K562 (cell line): ENCODE results near the gene CDKN2B-AS1. TPM values are rescaled to one million over a fixed set of nuclear protein-coding genes. Genes with fewer than 3 reads are reported as not detected.

Source experiments
- ATAC-seq: fragments of 200-7000 bp; cut with Tn5 transposase; 3 replicates; pipeline ENCODE4 v1.9.1; 2020; ENCODE audit warnings: moderate library complexity
- BruUV-seq: library from RNA; stranded (reverse); fragments of 400-500 nt; replicated peaks from 2 replicates; lab custom pipeline; 2021; lab: Mats Ljungman, UMichigan
- CTCF ChIA-PET: fragments of 300-600 bp; formaldehyde crosslinking; extraction: SDS; loops from one replicate; lab custom pipeline; 2021; ENCODE audit warnings: low intra/inter-chr PET ratio; lab: Yijun Ruan, JAX
- POLR2A ChIA-PET: fragments of 300-600, 350-650 bp; sonication (Branson Sonifier 250); formaldehyde crosslinking; extraction: SDS; loops from one replicate; lab custom pipeline; 2021; ENCODE audit warnings: antibody characterized with exemption, inconsistent platforms; lab: Yijun Ruan, JAX
- DNase-seq, 4 experiments: peaks; one replicate each; pipeline versions ENCODE4 v3.0.0 to v3.0.0-alpha.2; 2011 to 2018; ENCODE audit warnings: low spot score in 3 of 4, mixed read lengths in 3 of 4; ENCODE audit errors: extremely low read depth in 1 of 4
- FAIRE-seq: peaks from 2 replicates; lab custom pipeline; 2011; peaks lifted over from hg19 to GRCh38; lab: Jason Lieb, UNC
- H2AFZ ChIP-seq: 2 replicates; pipeline ENCODE4 v1.6.0; 2011; ENCODE audit warnings: low read depth, low read length, control low read depth, inconsistent platforms
- H3K27ac ChIP-seq: fragments of 200-600 bp; 3 replicates; pipeline ENCODE4 v1.8.0; 2011; ENCODE audit warnings: low read depth, mild to moderate bottlenecking, control low read depth, inconsistent platforms, low read length, moderate library complexity, mixed read lengths; ENCODE audit errors: extremely low read depth
- H3K27me3 ChIP-seq, 2 experiments: fragments of 300-600 bp in 1 of 2; 2 replicates in 1 of 2; 3 replicates in 1 of 2; pipeline versions ENCODE4 v1.6.0 to v1.8.0; 2011; ENCODE audit warnings: inconsistent platforms in 2 of 2, low read length in 2 of 2, mild to moderate bottlenecking in 1 of 2, mixed read lengths in 1 of 2, moderate library complexity in 1 of 2; ENCODE audit not compliant: control insufficient read depth in 2 of 2, insufficient read depth in 2 of 2
- H3K36me3 ChIP-seq: fragments of 300-600 bp; 3 replicates; pipeline ENCODE4 v1.8.0; 2011; ENCODE audit warnings: mild to moderate bottlenecking, low read length, inconsistent platforms; ENCODE audit not compliant: control insufficient read depth, insufficient read depth
- H3K4me1 ChIP-seq, 2 experiments: fragments of 200-600 bp in 1 of 2; replicated peaks in 1 of 2; 2 replicates in 1 of 2; 3 replicates in 1 of 2; pipeline versions ENCODE4 v1.5.1 to v1.8.0; 2011; ENCODE audit warnings: inconsistent platforms in 2 of 2, low read length in 2 of 2, mild to moderate bottlenecking in 1 of 2, mixed read lengths in 1 of 2, moderate library complexity in 1 of 2; ENCODE audit not compliant: control insufficient read depth in 2 of 2, insufficient read depth in 2 of 2
- H3K4me2 ChIP-seq: 2 replicates; pipeline ENCODE4 v1.6.1; 2011; ENCODE audit warnings: low read length, control low read depth, inconsistent platforms, mixed read lengths; ENCODE audit not compliant: insufficient read depth
- H3K4me3 ChIP-seq: fragments of 200-600 bp; sonication (generic), shearing (Covaris generic); 2 replicates; pipeline ENCODE4 v1.5.1; 2016; ENCODE audit warnings: control low read depth, inconsistent platforms
- H3K79me2 ChIP-seq: fragments of 200-600 bp; 3 replicates; pipeline ENCODE4 v1.8.0; 2011; ENCODE audit warnings: low read length, inconsistent platforms; ENCODE audit not compliant: control insufficient read depth, insufficient read depth
- H3K9ac ChIP-seq, 2 experiments: 2 replicates each; pipeline versions ENCODE4 v1.6.0 to v1.6.1; 2011; ENCODE audit warnings: low read depth in 2 of 2, low read length in 2 of 2, control low read depth in 1 of 2, inconsistent platforms in 1 of 2, mild to moderate bottlenecking in 1 of 2, mixed read lengths in 1 of 2; ENCODE audit not compliant: insufficient read depth in 1 of 2
- H3K9me1 ChIP-seq: one replicate; pipeline ENCODE4 v1.6.0; 2011; ENCODE audit warnings: inconsistent platforms, mild to moderate bottlenecking, low read length, moderate library complexity; ENCODE audit not compliant: control insufficient read depth, insufficient read depth
- H3K9me3 ChIP-seq: replicated peaks from 2 replicates; pipeline ENCODE4 v1.5.1; 2011; ENCODE audit warnings: low read depth, low read length, inconsistent platforms; ENCODE audit not compliant: control insufficient read depth, insufficient read depth
- H4K20me1 ChIP-seq: replicated peaks from 2 replicates; pipeline ENCODE4 v1.6.1; 2011; ENCODE audit warnings: low read length, inconsistent platforms, mixed read lengths; ENCODE audit not compliant: control insufficient read depth, insufficient read depth
- ARHGAP35 ChIP-seq: fragments of 450-650 bp; IDR thresholded peaks from 2 replicates; pipeline ENCODE4 v1.6.1; 2018; ENCODE audit not compliant: partially characterized antibody
- BRF1 ChIP-seq: IDR thresholded peaks from 3 replicates; pipeline ENCODE4 v1.6.1; 2011; ENCODE audit warnings: borderline replicate concordance, mild to moderate bottlenecking; ENCODE audit not compliant: insufficient read length; ENCODE audit errors: extremely low read depth
- CBFA2T3 ChIP-seq: fragments of 450-650 bp; IDR thresholded peaks from 2 replicates; pipeline ENCODE4 v1.6.1; 2017
- CBX8 ChIP-seq: fragments of 200-600 bp; sonication (generic); IDR thresholded peaks from 2 replicates; pipeline ENCODE4 v1.6.1; 2012; ENCODE audit warnings: borderline replicate concordance, mixed run types, low read depth, mild to moderate bottlenecking, moderate library complexity, mixed read lengths, low read length, control low read depth, inconsistent platforms; ENCODE audit not compliant: poor library complexity, severe bottlenecking; ENCODE audit errors: extremely low read depth
- E2F1 ChIP-seq: sonication (generic); formaldehyde crosslinking; IDR thresholded peaks from 2 replicates; pipeline ENCODE4 v1.8.1; 2023; ENCODE audit warnings: mild to moderate bottlenecking, missing genetic modification reagents, moderate library complexity
- HES1 ChIP-seq: fragments of 450-650 bp; IDR thresholded peaks from 2 replicates; pipeline ENCODE4 v1.6.1; 2016; ENCODE audit warnings: low read depth, mild to moderate bottlenecking, moderate library complexity
- ID3 ChIP-seq, 2 experiments: fragments of 250-450 bp in 1 of 2; fragments of 450-650 bp in 1 of 2; sonication (Bioruptor Pico) in 1 of 2; IDR thresholded peaks; 2 replicates each; pipeline versions ENCODE4 v1.6.1 to v1.8.0; 2016 to 2021; ENCODE audit warnings: mild to moderate bottlenecking in 2 of 2, moderate library complexity in 2 of 2, missing compliant biosample characterization in 1 of 2, missing genetic modification characterization in 1 of 2
- NR3C1 ChIP-seq: sonication (generic); formaldehyde crosslinking; IDR thresholded peaks from 2 replicates; pipeline ENCODE4 v1.8.1; 2022; ENCODE audit warnings: missing genetic modification reagents
- PATZ1 ChIP-seq: fragments of 250-450 bp; sonication (Bioruptor Pico); IDR thresholded peaks from 2 replicates; pipeline ENCODE4 v1.5.0; 2020; ENCODE audit warnings: mild to moderate bottlenecking, borderline replicate concordance
- POLR2H ChIP-seq: IDR thresholded peaks from 2 replicates; pipeline ENCODE4 v1.6.1; 2016; ENCODE audit warnings: missing genetic modification characterization, low read depth, mild to moderate bottlenecking, control low read depth, missing compliant biosample characterization, moderate library complexity
- SAP30 ChIP-seq: fragments of 200-600 bp; sonication (generic); IDR thresholded peaks from 2 replicates; pipeline ENCODE4 v1.6.1; 2012; ENCODE audit warnings: borderline replicate concordance, low read depth, mild to moderate bottlenecking, moderate library complexity, low read length, control low read depth, inconsistent platforms; ENCODE audit not compliant: insufficient read depth, poor library complexity, severe bottlenecking
- TEAD4 ChIP-seq, 2 experiments: sonication (generic) in 1 of 2; formaldehyde crosslinking in 1 of 2; IDR thresholded peaks; 2 replicates each; pipeline versions ENCODE4 v1.6.1 to v1.8.0; 2012 to 2022; ENCODE audit warnings: borderline replicate concordance in 1 of 2, inconsistent platforms in 1 of 2, low read length in 1 of 2, mild to moderate bottlenecking in 1 of 2, missing genetic modification reagents in 1 of 2
- ZNF431 ChIP-seq: sonication (generic); formaldehyde crosslinking; IDR thresholded peaks from 2 replicates; pipeline ENCODE4 v1.8.0; 2022; ENCODE audit warnings: mild to moderate bottlenecking, missing genetic modification reagents
- ZNF764 ChIP-seq: fragments of 250-450 bp; sonication (Bioruptor Pico); IDR thresholded peaks from 2 replicates; pipeline ENCODE4 v1.4.0; 2020; ENCODE audit warnings: low read depth, mild to moderate bottlenecking, moderate library complexity
- WGBS: fragments of 100-300 bp; shearing (Covaris generic); methylation state at CpG from one replicate; pipeline ENCODE4 v1.1.6; 2016; ENCODE audit warnings: low coverage, mixed read lengths; ENCODE audit not compliant: insufficient coverage; ENCODE audit errors: missing lambda C conversion rate; 5-methylcytosine and 5-hydroxymethylcytosine counted together
- in situ Hi-C: fragments of 300-500 bp; cut with MboI; formaldehyde crosslinking; loops from 4 replicates; pipeline ENCODE4 v1.15.0; 2018; ENCODE audit warnings: inconsistent platforms, mixed read lengths
- intact Hi-C: fragments of 100-400 bp; cut with micrococcal nuclease; formaldehyde crosslinking; loops from 2 replicates; pipeline ENCODE4 v1.14.2; 2022
- polyA plus RNA-seq, 8 experiments: library from polyadenylated mRNA; depleted of rRNA in 4 of 8; stranded (reverse) in 5 of 8; unstranded in 3 of 8; fragments of >200 nt; fragmentation: Nextera tagmentation in 2 of 8; fragmentation: Illumina TruSeq in 1 of 8; extraction: Ambion mirVana in 2 of 8; extraction: Trizol in 1 of 8; gene quantifications; 2 replicates each; pipeline versions ENCODE4 v1.2.1 to v1.2.3, GENCODE V29; 2011 to 2014; ENCODE audit warnings: inconsistent platforms in 1 of 8, missing spikeins in 1 of 8
- total RNA-seq, 7 experiments: library from RNA; depleted of rRNA in 6 of 7; stranded (reverse); fragments of >200 nt in 6 of 7; fragmentation: Illumina TruSeq in 2 of 7; extraction: Trizol in 2 of 7; gene quantifications; 2 replicates each; pipeline versions ENCODE4 v1.2.1 to v1.2.3, GENCODE V29; 2011 to 2021; ENCODE audit warnings: low replicate concordance in 1 of 7

Gene CDKN2B-AS1
- total and polyA plus RNA-seq, 9 of the 15 experiments (the other 6 are each of a cell fraction or from before 2014, with no cell fraction given): not detected

GRCh38 chr9:22008384-22008716, 13.8 kb downstream of the CDKN2B-AS1 start:
- H3K9ac ChIP-seq: no peak overlapping the region
- DNase-seq (no peak), ATAC-seq (no peak), FAIRE-seq (no peak)
- no peak overlapping the region for H3K4me2 ChIP-seq
- H3K4me3 ChIP-seq: no peak overlapping the region
- H3K4me1 ChIP-seq: no peaks in the 10 kb centered on the region
- no peaks in the 10 kb centered on the region for H3K79me2 ChIP-seq
- WGBS: no CpG with 5 or more reads among the region's 8 CpGs
- no peak overlapping the region for H3K27ac ChIP-seq
- intact Hi-C loops: no loop called here
- no peak for TF ChIP-seq ARHGAP35
- no peak for TF ChIP-seq E2F1
- TF ChIP-seq SAP30: no peak
- TF ChIP-seq NR3C1: no peak
- TF ChIP-seq HES1: no peak
- TF ChIP-seq BRF1: no peak
- TF ChIP-seq ID3 (CRISPR knock-in tag; IDR thresholded peaks at IDR 0.05): no peak
- TF ChIP-seq ID3 (tag; IDR thresholded peaks at IDR 0.05): no peak
- TF ChIP-seq CBFA2T3: no peak
- no peak for TF ChIP-seq ZNF431
- no peak for TF ChIP-seq POLR2H (tag)
- TF ChIP-seq ZNF764: no peak
- no peak for TF ChIP-seq TEAD4 (IDR thresholded peaks at IDR 0.05; ENCODE audit: low read length)
- TF ChIP-seq TEAD4 (CRISPR knock-in tag; IDR thresholded peaks at IDR 0.05; ENCODE audit: borderline replicate concordance): no peak
- TF ChIP-seq PATZ1 (CRISPR knock-in tag): no peak
- TF ChIP-seq CBX8: no peak
- no peak overlapping the region for H2AFZ ChIP-seq
- H3K9me1 ChIP-seq: no peaks in the 10 kb centered on the region
- POLR2A ChIA-PET: no interaction called here
- CTCF ChIA-PET: no interaction called here
- no TSS peak for BruUV-seq
- H3K27me3 ChIP-seq: no peaks in the 10 kb centered on the region
- H3K9me3 ChIP-seq: no peaks in the 10 kb centered on the region
- in situ Hi-C loops: no loop called here
- H3K36me3 ChIP-seq: no peaks in the 10 kb centered on the region
- H4K20me1 ChIP-seq: no peaks in the 10 kb centered on the region
